OCI-LY3 (cell line): ENCODE measurements around the gene INPP5F.

Experiments used
- H2AFZ ChIP-seq: fragments of 200-600, 300-600 bp; shearing (Covaris generic); 2 replicates; pipeline ENCODE4 v1.6.0; 2014; ENCODE audit warnings: antibody characterized with exemption, low read depth, low read length
- H3K27ac ChIP-seq: fragments of 200-600, 300-600 bp; sonication (generic); 2 replicates; pipeline ENCODE4 v1.5.1; 2014; ENCODE audit warnings: mild to moderate bottlenecking, low read length, moderate library complexity, mixed read lengths
- H3K27me3 ChIP-seq: fragments of 200-600, 300-600 bp; sonication (generic); 2 replicates; pipeline ENCODE4 v1.6.1; 2014; ENCODE audit warnings: low read depth, low read length, mixed read lengths
- H3K36me3 ChIP-seq: fragments of 200-600, 300-600 bp; sonication (generic); replicated peaks from 2 replicates; pipeline ENCODE3; 2014; ENCODE audit warnings: low read depth, low read length, mixed read lengths
- H3K4me1 ChIP-seq: fragments of 300-600, 200-600 bp; sonication (generic); 2 replicates; pipeline ENCODE4 v1.6.1; 2014; ENCODE audit warnings: low read length, mixed read lengths
- H3K4me2 ChIP-seq: fragments of 200-600, 300-600 bp; sonication (generic); 2 replicates; pipeline ENCODE4 v1.6.1; 2014; ENCODE audit warnings: low read length, mixed read lengths
- H3K4me3 ChIP-seq: fragments of 300-600, 200-600 bp; sonication (generic); 2 replicates; pipeline ENCODE4 v1.5.1; 2014; ENCODE audit warnings: antibody characterized with exemption, mild to moderate bottlenecking, low read length, moderate library complexity
- H3K79me2 ChIP-seq: fragments of 300-600, 200-600 bp; shearing (Covaris generic); 2 replicates; pipeline ENCODE4 v1.6.1; 2014; ENCODE audit warnings: mild to moderate bottlenecking, low read length, mixed read lengths
- H3K9ac ChIP-seq: fragments of 300-600, 200-600 bp; shearing (Covaris generic); 2 replicates; pipeline ENCODE4 v1.6.0; 2014; ENCODE audit warnings: mild to moderate bottlenecking, low read length, moderate library complexity
- H3K9me3 ChIP-seq: fragments of 200-600, 300-600 bp; shearing (Covaris generic); 2 replicates; pipeline ENCODE4 v1.6.1; 2014; ENCODE audit warnings: low read length, mixed read lengths; ENCODE audit not compliant: insufficient read depth
- H4K20me1 ChIP-seq: fragments of 200-600, 300-600 bp; sonication (generic); 2 replicates; pipeline ENCODE4 v1.6.1; 2016; ENCODE audit warnings: low read length, mixed read lengths; ENCODE audit not compliant: insufficient read depth
- CTCF ChIP-seq: fragments of 200-600, 300-600 bp; sonication (generic); IDR thresholded peaks from 2 replicates; pipeline ENCODE4 v1.5.1; 2014; ENCODE audit warnings: antibody characterized with exemption, low read length, low read depth
- EZH2phosphoT487 ChIP-seq: fragments of 200-600 bp; shearing (Covaris generic); IDR thresholded peaks from 2 replicates; pipeline ENCODE4 v1.6.1; 2018; ENCODE audit warnings: antibody characterized with exemption, mixed run types, low read depth

Gene INPP5F

GRCh38 chr10:119872610-119872859 is 146.7 kb downstream of the INPP5F start, which contains the start of gene MCMBP:
Gene MCMBP (minus strand): TSS chr10:119872843. CDS start chr10:119872584, 259 bp downstream.
- peak within 1 kb of the TSS; percentile 85 for H3K4me2 ChIP-seq
- peaks cover 15% of the 10 kb centered on the region for H3K4me1 ChIP-seq
- H3K36me3 ChIP-seq: no peaks in the 10 kb centered on the region
- peak within 1 kb of the TSS; percentile 70 for H3K27ac ChIP-seq
- H3K79me2 ChIP-seq: peaks cover 51% of the 10 kb centered on the region
- peak within 1 kb of the TSS; percentile 75 for H2AFZ ChIP-seq
- peaks cover 40% of the 10 kb centered on the region for H4K20me1 ChIP-seq
- no peak for TF ChIP-seq EZH2phosphoT487
- no peak for TF ChIP-seq CTCF
- H3K4me3 ChIP-seq: peak within 1 kb of the TSS; percentile 98
- no peaks in the 10 kb centered on the region for H3K27me3 ChIP-seq
- H3K9me3 ChIP-seq: no peaks in the 10 kb centered on the region
- H3K9ac ChIP-seq: peak within 1 kb of the TSS; percentile 84

GRCh38 chr10:119872860-119873681 is 147.2 kb downstream of the INPP5F start:
- peaks cover 15% of the 10 kb centered on the region for H3K4me1 ChIP-seq
- no peaks in the 10 kb centered on the region for H3K9me3 ChIP-seq
- no peaks in the 10 kb centered on the region for H3K36me3 ChIP-seq
- peak overlapping the region; percentile 84 for H3K9ac ChIP-seq
- peaks cover 34% of the 10 kb centered on the region for H4K20me1 ChIP-seq
- TF ChIP-seq CTCF (no peak), EZH2phosphoT487 (no peak)
- peak overlapping the region; percentile 70 for H3K27ac ChIP-seq
- peak overlapping the region; percentile 98 for H3K4me3 ChIP-seq
- peak overlapping the region; percentile 75 for H2AFZ ChIP-seq
- H3K27me3 ChIP-seq: no peaks in the 10 kb centered on the region
- H3K4me2 ChIP-seq: peak overlapping the region; percentile 80
- peaks cover 46% of the 10 kb centered on the region for H3K79me2 ChIP-seq

GRCh38 chr10:119878524-119878923 is 152.7 kb downstream of the INPP5F start:
- Histone ChIP-seq H3K4me2 (no peak overlapping the region), H3K36me3 (no peaks in the 10 kb centered on the region), H3K4me1 (peaks cover 4% of the 10 kb centered on the region), H3K27me3 (no peaks in the 10 kb centered on the region), H4K20me1 (no peaks in the 10 kb centered on the region), H3K79me2 (no peaks in the 10 kb centered on the region), H3K4me3 (no peak overlapping the region), H3K9ac (no peak overlapping the region), H3K9me3 (no peaks in the 10 kb centered on the region), H3K27ac (no peak overlapping the region), H2AFZ (no peak overlapping the region)
- no peak for TF ChIP-seq EZH2phosphoT487
- no peak for TF ChIP-seq CTCF
